OCI-LY1 (cell line): ENCODE data around the gene P3H1.

Experiments
- CTCF ChIP-seq: fragments of 200-600 bp; sonication (generic), shearing (Covaris generic); IDR thresholded peaks from 2 replicates; pipeline ENCODE4 v1.5.1; 2017; ENCODE audit warnings: mild to moderate bottlenecking, antibody characterized with exemption, low read length, moderate library complexity, mixed read lengths
- EZH2 ChIP-seq: fragments of 200-600 bp; sonication (generic), shearing (Covaris generic); IDR thresholded peaks from 2 replicates; pipeline ENCODE4 v1.8.0; 2017; ENCODE audit warnings: borderline replicate concordance, mixed run types, mild to moderate bottlenecking, antibody characterized with exemption, low read length, moderate library complexity, mixed read lengths

GRCh38 chr1:42735477-42736105 lies 31.2 kb downstream of the P3H1 start:
- TF ChIP-seq CTCF (no peak), EZH2 (no peak)
